Activated CD4-positive, alpha-beta T cell treated with anti-CD3 and anti-CD28 coated beads for 1 hour (primary cell): ENCODE results near the gene RBL1.

Experiments used
- DNase-seq: peaks from one replicate; pipeline ENCODE4 v3.0.0-alpha.2; 2020

Gene RBL1

GRCh38 chr20:36950414-36951197 lies 145.2 kb downstream of the RBL1 start:
- DNase-seq: peak; percentile 33
